ENCODE measurements around the gene MYL11. TPM values are rescaled to one million over a fixed set of nuclear protein-coding genes. Genes with fewer than 3 reads are reported as not detected.
"Not testable (repeated sequence)": the region's sequence is repeated elsewhere in the genome, so short reads cannot be mapped to it uniquely, and the experiment has no call there.

The MYL11 gene
- polyA plus RNA-seq, 1 donor from 2014 or later = not detected

DNA sequence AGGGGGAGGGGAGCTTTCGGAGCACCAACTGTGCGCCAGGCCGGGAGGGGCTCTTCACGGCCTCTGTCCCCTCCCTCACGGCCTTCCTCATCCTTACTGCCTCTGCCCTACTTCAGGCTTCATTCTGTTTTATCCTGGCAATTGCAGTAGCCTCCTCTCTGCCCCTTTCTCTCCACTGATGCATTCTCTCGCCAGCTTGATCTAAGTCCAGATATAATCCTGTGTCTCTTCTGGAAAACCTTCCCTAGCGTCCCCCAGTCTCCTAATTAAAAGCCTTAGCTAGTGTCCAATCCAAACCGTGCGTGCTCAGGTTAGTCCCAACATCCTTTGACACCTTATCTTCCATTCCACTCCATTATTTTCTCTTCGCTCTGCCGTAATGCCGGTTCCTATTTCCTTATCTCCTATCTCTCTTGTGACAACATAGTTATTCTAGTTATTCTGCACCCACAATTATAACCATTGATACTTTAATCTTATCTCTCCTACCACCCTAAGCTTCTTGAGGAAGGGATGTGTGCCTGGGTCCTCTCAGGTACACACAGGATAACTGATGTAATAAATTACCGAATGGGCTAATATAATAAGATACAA lies 21.5 kb downstream of the MYL11 start:
- Histone ChIP-seq H3K4me2 (ENCODE audit: low read length) (peak overlapping the region; percentile 100), H3K79me2 (replicated peaks; ENCODE audit: insufficient read depth, low read length) (peaks cover 32% of the 10 kb centered on the region), H3K4me3 (ENCODE audit: low read length) (peak overlapping the region; percentile 100), H3K27ac (ENCODE audit: low read length) (peak overlapping the region; percentile 99), H3K9me2 (ENCODE audit: insufficient read depth, low read length) (no peaks in the 10 kb centered on the region), H3F3A (ENCODE audit: insufficient read depth, low read length, poor library complexity, severe bottlenecking) (peaks cover 15% of the 10 kb centered on the region), H2AFZ (ENCODE audit: low read depth, low read length) (no peak overlapping the region), H3K27me3 (ENCODE audit: insufficient read depth, low read depth, low read length) (no peaks in the 10 kb centered on the region), H3K9me3 (ENCODE audit: low read length) (no peaks in the 10 kb centered on the region), H3K9ac (ENCODE audit: low read length) (peak overlapping the region; percentile 95), H3K36me3 (ENCODE audit: insufficient read depth, low read length) (peaks cover 7% of the 10 kb centered on the region), H4K20me1 (ENCODE audit: insufficient read depth) (no peaks in the 10 kb centered on the region)
- TF ChIP-seq POLR2AphosphoS5 (IDR thresholded peaks at IDR 0.05) (no peak), RAD21 (conservative IDR thresholded peaks at IDR 0.05) (no peak), EP300 (conservative IDR thresholded peaks at IDR 0.05; ENCODE audit: poor library complexity, severe bottlenecking) (no peak), TAF1 (IDR thresholded peaks at IDR 0.05; ENCODE audit: low read depth) (no peak), SMC3 (conservative IDR thresholded peaks at IDR 0.05; ENCODE audit: poor library complexity) (no peak), EZH2 (IDR thresholded peaks at IDR 0.05; ENCODE audit: borderline replicate concordance, insufficient read depth, low read length, poor library complexity, severe bottlenecking) (no peak), MXI1 (conservative IDR thresholded peaks at IDR 0.05; ENCODE audit: poor library complexity, severe bottlenecking) (no peak)
- TF ChIP-seq, protein P1, sequence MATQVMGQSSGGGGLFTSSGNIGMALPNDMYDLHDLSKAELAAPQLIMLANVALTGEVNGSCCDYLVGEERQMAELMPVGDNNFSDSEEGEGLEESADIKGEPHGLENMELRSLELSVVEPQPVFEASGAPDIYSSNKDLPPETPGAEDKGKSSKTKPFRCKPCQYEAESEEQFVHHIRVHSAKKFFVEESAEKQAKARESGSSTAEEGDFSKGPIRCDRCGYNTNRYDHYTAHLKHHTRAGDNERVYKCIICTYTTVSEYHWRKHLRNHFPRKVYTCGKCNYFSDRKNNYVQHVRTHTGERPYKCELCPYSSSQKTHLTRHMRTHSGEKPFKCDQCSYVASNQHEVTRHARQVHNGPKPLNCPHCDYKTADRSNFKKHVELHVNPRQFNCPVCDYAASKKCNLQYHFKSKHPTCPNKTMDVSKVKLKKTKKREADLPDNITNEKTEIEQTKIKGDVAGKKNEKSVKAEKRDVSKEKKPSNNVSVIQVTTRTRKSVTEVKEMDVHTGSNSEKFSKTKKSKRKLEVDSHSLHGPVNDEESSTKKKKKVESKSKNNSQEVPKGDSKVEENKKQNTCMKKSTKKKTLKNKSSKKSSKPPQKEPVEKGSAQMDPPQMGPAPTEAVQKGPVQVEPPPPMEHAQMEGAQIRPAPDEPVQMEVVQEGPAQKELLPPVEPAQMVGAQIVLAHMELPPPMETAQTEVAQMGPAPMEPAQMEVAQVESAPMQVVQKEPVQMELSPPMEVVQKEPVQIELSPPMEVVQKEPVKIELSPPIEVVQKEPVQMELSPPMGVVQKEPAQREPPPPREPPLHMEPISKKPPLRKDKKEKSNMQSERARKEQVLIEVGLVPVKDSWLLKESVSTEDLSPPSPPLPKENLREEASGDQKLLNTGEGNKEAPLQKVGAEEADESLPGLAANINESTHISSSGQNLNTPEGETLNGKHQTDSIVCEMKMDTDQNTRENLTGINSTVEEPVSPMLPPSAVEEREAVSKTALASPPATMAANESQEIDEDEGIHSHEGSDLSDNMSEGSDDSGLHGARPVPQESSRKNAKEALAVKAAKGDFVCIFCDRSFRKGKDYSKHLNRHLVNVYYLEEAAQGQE (IDR thresholded peaks at IDR 0.05; ENCODE audit: borderline replicate concordance) = no peak
- TF ChIP-seq, protein P2, sequence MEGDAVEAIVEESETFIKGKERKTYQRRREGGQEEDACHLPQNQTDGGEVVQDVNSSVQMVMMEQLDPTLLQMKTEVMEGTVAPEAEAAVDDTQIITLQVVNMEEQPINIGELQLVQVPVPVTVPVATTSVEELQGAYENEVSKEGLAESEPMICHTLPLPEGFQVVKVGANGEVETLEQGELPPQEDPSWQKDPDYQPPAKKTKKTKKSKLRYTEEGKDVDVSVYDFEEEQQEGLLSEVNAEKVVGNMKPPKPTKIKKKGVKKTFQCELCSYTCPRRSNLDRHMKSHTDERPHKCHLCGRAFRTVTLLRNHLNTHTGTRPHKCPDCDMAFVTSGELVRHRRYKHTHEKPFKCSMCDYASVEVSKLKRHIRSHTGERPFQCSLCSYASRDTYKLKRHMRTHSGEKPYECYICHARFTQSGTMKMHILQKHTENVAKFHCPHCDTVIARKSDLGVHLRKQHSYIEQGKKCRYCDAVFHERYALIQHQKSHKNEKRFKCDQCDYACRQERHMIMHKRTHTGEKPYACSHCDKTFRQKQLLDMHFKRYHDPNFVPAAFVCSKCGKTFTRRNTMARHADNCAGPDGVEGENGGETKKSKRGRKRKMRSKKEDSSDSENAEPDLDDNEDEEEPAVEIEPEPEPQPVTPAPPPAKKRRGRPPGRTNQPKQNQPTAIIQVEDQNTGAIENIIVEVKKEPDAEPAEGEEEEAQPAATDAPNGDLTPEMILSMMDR (IDR thresholded peaks at IDR 0.05; ENCODE audit: poor library complexity, severe bottlenecking) = no peak

DNA sequence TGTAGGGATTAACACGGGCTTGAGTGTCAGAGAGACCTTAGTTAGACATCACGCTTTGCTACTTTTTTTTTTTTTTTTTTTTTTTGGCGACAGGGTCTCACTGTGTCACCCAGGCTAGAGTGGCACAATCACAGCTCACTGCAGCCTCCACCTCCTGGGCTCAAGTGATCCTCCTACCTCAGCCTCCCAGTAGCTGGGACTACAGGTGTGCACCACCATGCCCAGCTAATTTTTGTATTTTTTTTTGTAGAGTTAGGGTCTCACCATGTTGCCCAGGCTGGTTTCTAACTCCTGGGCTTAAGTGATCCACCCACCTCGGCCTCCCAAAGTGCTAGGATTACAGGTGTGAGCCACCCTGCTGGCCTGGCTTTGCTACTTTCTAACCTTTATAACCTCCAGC lies 22.0 kb downstream of the MYL11 start:
- H3K27me3 ChIP-seq (ENCODE audit: insufficient read depth, low read depth, low read length); H4K20me1 ChIP-seq (ENCODE audit: insufficient read depth); H3K36me3 ChIP-seq (ENCODE audit: insufficient read depth, low read length); H3K9me2 ChIP-seq (ENCODE audit: insufficient read depth, low read length); H2AFZ ChIP-seq (ENCODE audit: low read depth, low read length); H3K9me3 ChIP-seq (ENCODE audit: low read length): not testable (repeated sequence)
- peak overlapping the region; percentile 99 for H3K27ac ChIP-seq (ENCODE audit: low read length)
- peaks cover 15% of the 10 kb centered on the region for H3F3A ChIP-seq (ENCODE audit: insufficient read depth, low read length, poor library complexity, severe bottlenecking)
- H3K79me2 ChIP-seq (replicated peaks; ENCODE audit: insufficient read depth, low read length) = peaks cover 32% of the 10 kb centered on the region
- H3K4me3 ChIP-seq (ENCODE audit: low read length) = peak overlapping the region; percentile 100
- peak overlapping the region; percentile 95 for H3K9ac ChIP-seq (ENCODE audit: low read length)
- peak overlapping the region; percentile 100 for H3K4me2 ChIP-seq (ENCODE audit: low read length)
